Subcutaneous abdominal adipose tissue (tissue), 5 donors: ENCODE data around the gene FAAP20.

Source experiments
- H3K27ac ChIP-seq: one replicate; pipeline ENCODE4 v1.7.0; 2013; ENCODE audit warnings: low read depth, mild to moderate bottlenecking, inconsistent platforms, low read length, moderate library complexity
- H3K27me3 ChIP-seq, 5 donors: one replicate each; pipeline ENCODE4 v1.7.0; 2013; ENCODE audit warnings: low read length in 5 of 5, inconsistent platforms in 1 of 5; ENCODE audit not compliant: control insufficient read depth in 5 of 5, insufficient read depth in 4 of 5
- H3K36me3 ChIP-seq, 5 donors: one replicate each; pipeline ENCODE4 v1.7.0; 2013; ENCODE audit warnings: low read length in 5 of 5; ENCODE audit not compliant: control insufficient read depth in 5 of 5, insufficient read depth in 5 of 5
- H3K4me1 ChIP-seq, 5 donors: one replicate each; pipeline ENCODE4 v1.7.0; 2013; ENCODE audit warnings: low read length in 5 of 5, mild to moderate bottlenecking in 3 of 5, moderate library complexity in 1 of 5; ENCODE audit not compliant: control insufficient read depth in 5 of 5, insufficient read depth in 5 of 5
- H3K4me3 ChIP-seq, 5 donors: one replicate each; pipeline ENCODE4 v1.7.0; 2013; ENCODE audit warnings: low read length in 5 of 5, low read depth in 1 of 5
- H3K9ac ChIP-seq, 5 donors: one replicate each; pipeline ENCODE4 v1.7.0; 2013; ENCODE audit warnings: low read length in 5 of 5, mild to moderate bottlenecking in 4 of 5, moderate library complexity in 3 of 5
- H3K9me3 ChIP-seq, 5 donors: one replicate each; pipeline ENCODE4 v1.7.0; 2013; ENCODE audit warnings: low read length in 5 of 5; ENCODE audit not compliant: control insufficient read depth in 5 of 5
- donor health status: healthy.
- donor health status: healthy.
- donor health status: healthy.
- donor health status: healthy.
- donor health status: healthy.

The FAAP20 gene

DNA sequence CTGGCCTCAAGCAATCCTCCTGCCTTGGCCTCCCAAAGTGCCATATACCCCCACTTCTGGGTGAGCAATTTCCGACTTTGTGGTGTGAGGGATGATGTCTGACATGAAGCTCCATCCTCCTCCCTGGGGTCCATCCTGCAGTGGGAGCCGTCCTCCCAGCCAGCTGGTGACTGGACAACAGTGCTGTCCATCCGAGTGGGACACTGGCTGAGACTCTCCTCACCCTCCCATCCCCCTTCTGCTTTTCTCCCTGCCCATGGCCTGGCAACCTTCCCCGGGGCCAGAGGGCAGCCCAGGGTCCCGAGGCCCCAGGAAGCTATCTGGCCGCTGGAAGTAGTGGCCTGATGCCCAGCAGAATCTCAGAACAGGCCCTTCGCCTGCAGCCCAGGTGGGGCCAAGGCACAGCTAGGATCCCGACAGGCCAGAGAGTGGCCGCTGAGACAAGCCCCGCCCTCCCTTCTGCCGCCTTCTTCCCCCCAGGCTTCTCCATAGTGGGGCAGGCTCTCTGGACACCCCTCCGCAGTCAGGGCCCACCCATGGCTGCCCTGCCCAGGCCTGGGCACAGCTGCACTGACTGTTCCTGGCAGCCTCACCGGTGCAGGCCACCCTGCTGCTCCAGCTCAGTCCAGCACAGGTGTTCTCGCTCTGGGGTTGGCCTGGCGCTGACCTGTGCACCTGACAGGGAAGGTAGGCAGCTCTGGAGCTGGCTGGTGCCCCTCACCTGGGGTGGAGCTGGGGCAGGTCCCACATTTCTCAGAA lies 8.4 kb upstream of the FAAP20 start:
- no peak overlapping the region for H3K9ac ChIP-seq
- H3K36me3 ChIP-seq = no peaks in the 10 kb centered on the region
- no peak overlapping the region for H3K4me3 ChIP-seq
- H3K27me3 ChIP-seq = no peaks in the 10 kb centered on the region
- peaks cover 5 to 68% (median 55%) of the 10 kb centered on the region in 5 donors for H3K4me1 ChIP-seq
- H3K9me3 ChIP-seq = no peaks in the 10 kb centered on the region
- H3K27ac ChIP-seq = no peak overlapping the region

DNA sequence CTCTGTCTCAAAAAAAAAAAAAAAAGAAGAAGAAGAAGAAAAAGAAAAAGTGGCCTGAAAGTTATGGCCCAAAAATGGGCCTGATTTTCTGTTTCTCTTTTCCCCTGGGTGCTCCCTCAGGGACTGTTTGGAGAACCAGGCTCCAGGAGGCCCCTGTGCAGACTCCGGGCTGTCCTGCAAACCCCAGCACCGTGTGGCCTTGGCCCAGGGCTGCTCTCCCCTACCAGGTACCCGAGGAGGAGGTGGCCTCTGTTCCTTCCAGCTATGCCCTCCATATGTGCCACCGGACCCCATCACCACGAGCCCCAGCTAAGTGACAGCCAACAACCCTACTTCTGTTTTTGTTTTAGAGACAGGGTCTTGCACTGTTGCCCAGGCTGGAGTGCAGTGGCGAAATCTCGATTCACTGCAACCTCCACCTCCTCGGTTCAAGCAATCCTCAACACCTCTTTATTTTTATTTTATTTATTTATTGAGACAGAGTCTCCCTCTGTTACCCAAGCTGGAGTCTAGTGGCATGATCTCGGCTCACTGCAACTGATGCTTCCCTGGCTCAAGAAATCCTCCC lies 7.5 kb upstream of the FAAP20 start:
- no peaks in the 10 kb centered on the region for H3K36me3 ChIP-seq
- peaks cover 5 to 59% (median 46%) of the 10 kb centered on the region in 5 donors for H3K4me1 ChIP-seq
- H3K27ac ChIP-seq = no peak overlapping the region
- H3K27me3 ChIP-seq = no peaks in the 10 kb centered on the region
- no peak overlapping the region for H3K4me3 ChIP-seq
- H3K9ac ChIP-seq = no peak overlapping the region
- no peaks in the 10 kb centered on the region for H3K9me3 ChIP-seq

DNA sequence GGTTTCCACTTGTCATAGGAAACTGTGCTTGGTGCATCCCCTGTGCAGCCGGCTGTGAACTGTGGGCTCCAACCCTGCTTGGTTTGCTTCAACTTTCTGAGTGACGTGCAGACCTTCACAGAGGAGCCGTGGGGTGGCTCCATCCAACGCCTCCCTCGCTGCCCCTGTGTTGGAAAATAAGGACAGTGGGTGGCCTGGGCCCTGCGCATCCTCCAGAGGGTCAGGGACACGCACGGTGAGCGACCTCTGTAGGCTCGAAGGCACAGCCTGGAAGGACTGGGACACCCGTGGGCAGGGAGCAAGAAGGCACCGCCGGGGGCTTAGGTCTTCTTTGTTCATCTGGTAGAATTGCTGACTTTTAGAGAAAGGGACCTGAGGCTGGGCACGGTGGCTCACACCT lies 6.5 kb upstream of the FAAP20 start:
- Histone ChIP-seq H3K36me3 (no peaks in the 10 kb centered on the region), H3K4me3 (no peak overlapping the region), H3K9ac (no peak overlapping the region), H3K27me3 (no peaks in the 10 kb centered on the region), H3K4me1 (peaks cover 5 to 51% (median 39%) of the 10 kb centered on the region in 5 donors), H3K27ac (no peak overlapping the region), H3K9me3 (no peaks in the 10 kb centered on the region)

DNA sequence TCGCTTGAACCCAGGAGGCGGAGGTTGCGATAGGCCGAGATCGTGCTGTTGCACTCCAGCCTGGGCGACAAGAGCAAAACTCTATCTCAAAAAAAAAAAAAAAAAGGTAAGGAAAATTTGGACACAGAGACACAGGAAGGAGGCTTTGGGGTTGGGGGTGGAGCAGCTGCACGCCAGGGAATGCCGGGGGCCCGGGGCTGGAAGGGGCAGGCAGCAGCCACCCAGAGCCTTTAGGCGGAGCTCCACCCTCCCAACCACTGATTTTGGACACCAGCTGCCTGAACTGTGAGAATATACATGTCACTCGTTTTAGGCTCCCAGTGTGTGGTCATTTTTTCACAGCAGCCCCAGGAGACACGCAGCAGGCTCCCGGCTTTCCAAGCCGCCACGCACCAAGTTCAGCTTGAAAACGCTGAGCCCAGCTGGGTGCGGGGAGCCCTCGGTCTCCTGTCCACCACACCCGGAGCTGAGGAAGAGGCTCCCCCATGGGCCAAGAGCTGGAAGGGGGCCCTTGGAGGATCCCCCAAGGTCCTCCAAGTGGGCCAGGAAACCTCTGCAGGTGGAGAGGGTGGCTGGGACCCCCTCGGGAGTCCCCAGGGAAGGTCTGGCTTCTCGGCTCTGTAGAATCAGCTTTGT lies 5.9 kb upstream of the FAAP20 start:
- Histone ChIP-seq H3K9me3 (no peaks in the 10 kb centered on the region), H3K27ac (no peak overlapping the region), H3K36me3 (no peaks in the 10 kb centered on the region), H3K9ac (no peak overlapping the region), H3K4me3 (no peak overlapping the region), H3K4me1 (peaks cover 5 to 51% (median 37%) of the 10 kb centered on the region in 5 donors), H3K27me3 (no peaks in the 10 kb centered on the region)

DNA sequence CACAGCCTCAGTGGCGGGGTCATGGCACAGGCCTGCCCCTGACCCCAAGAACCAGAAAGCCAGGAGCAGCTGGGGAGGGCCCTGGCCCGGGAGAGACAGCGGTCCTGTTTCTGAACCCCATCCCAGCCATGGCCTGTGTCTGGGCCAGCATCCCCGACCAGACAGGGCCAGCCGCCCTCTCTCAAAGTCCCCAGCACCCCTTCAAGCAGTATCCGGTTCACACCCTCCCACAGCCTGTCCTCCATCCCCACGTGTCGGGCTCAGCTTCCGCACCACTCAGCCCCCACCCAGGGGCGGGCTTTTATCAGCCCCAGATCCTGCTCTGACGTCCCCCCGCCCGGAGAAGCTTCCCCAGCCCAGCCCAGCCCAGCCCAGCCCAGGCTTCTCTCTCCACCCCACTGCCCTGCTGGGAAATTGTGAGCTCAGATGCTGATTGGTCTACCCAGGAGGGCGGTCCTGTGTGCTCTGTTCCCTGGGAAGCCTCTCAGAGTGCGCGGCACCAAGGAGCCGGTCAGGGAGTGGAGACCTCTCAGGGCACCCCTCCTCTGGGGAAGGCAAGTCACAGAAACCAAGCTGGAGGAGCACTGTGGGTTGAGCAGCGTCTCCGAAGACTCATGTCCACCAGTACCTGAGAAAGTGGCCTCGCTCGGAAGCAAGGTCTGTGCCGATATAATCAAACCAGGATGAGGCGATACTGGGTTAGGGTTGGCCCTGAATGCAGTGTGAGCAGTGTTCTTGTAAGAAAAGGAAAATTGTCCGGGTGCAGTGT lies 4.7 kb upstream of the FAAP20 start:
- peak overlapping the region; percentile 26 to 81 (median 73) for H3K9ac ChIP-seq
- H3K4me1 ChIP-seq = peaks cover 5 to 49% (median 38%) of the 10 kb centered on the region in 5 donors
- peak overlapping the region; percentile 46 for H3K27ac ChIP-seq
- H3K4me3 ChIP-seq = peak overlapping the region; percentile 70 to 82 (median 78)
- no peaks in the 10 kb centered on the region for H3K9me3 ChIP-seq
- H3K36me3 ChIP-seq = no peaks in the 10 kb centered on the region
- no peaks in the 10 kb centered on the region for H3K27me3 ChIP-seq

DNA sequence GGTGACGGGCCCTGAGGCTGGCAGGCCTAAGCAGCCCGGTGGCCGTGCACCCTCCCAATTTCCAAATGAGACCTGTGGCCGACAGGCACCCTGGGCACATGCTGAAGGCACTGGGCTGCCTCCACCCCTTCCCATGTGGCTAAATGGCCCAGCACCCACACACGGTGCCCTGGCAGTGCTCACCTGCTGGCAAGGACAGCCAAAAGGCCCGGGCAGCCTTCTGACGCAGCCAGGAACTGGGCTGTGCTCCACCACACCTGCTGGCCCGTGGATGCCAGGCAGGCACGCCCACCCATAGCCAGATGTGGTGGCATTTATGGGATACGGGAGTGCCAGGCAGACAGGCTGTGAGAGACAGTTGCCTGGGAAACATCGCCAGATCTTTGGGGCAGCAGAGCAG lies 4.0 kb upstream of the FAAP20 start:
- Histone ChIP-seq H3K27me3 (no peaks in the 10 kb centered on the region), H3K9ac (peak overlapping the region in 4 of 5 donors; percentile 23 to 57 (median 44)), H3K4me1 (peaks cover 4 to 48% (median 36%) of the 10 kb centered on the region in 5 donors), H3K9me3 (no peaks in the 10 kb centered on the region), H3K4me3 (peak overlapping the region in 1 of 5 donors; percentile 79), H3K27ac (peak overlapping the region; percentile 46), H3K36me3 (no peaks in the 10 kb centered on the region)

DNA sequence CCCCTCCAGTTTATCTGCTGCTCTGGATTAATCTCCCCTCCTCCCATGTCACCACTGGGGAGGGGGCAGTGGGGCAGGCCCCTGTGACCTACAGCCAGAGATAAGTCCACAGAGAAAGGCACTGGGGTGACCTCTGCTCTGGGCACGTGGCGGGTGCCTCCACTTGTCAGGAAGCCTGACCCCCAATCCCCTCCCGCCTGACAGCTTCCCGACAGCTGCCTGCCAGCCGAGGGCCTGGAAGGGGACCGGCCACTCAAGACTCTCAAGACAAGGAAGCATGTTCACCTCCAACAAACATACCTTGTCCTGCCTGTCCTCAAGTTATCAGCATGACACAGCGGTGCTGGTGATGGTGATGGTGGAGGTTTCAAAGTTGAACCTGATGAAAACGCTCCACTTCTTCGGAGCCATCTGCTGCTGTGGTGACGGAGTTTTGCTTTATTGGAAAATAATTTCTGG lies 3.2 kb upstream of the FAAP20 start:
- Histone ChIP-seq H3K4me3 (no peak overlapping the region), H3K27ac (no peak overlapping the region), H3K9me3 (no peaks in the 10 kb centered on the region), H3K9ac (peak overlapping the region in 1 of 5 donors; percentile 25), H3K27me3 (no peaks in the 10 kb centered on the region), H3K4me1 (peaks cover 4 to 49% (median 38%) of the 10 kb centered on the region in 5 donors), H3K36me3 (no peaks in the 10 kb centered on the region)

DNA sequence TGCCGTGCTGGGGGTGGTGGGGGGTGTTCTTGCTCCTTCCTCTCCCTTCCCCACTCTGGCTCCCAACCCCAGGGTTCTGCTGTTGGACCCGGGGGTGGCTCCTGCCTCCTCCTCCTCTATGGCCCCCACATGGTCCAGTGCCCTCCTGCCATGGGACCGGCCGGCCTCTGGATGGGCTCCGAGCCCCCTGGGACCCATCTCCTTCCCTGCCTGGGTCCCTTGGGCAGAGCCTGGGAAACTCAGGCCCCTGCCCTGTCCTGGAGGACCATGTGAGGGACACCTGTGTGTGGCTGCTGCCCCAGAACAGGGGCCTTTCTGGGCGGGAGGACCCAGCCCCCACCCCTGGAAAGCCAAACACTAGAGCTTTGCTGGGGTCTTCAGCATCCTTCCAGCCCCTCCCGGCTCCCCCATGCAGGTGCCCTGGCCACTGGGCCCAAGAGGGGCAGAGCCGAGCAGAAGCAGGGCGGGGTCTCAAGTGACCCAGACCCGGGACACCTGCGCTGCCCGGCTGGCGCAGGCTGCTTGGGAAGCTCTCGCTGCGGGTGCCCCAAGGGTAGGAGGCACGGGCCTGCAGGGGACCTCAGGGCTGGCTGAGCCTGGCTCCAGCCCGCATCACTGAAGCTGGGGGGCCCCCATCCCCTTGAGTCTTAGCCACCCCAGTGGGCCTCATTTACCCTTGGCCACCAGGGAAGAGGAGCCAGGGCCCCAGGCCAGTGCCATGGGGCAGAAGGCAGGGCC lies 2.5 kb upstream of the FAAP20 start:
- H3K4me3 ChIP-seq = no peak overlapping the region
- peaks cover 4 to 56% (median 38%) of the 10 kb centered on the region in 5 donors for H3K4me1 ChIP-seq

DNA sequence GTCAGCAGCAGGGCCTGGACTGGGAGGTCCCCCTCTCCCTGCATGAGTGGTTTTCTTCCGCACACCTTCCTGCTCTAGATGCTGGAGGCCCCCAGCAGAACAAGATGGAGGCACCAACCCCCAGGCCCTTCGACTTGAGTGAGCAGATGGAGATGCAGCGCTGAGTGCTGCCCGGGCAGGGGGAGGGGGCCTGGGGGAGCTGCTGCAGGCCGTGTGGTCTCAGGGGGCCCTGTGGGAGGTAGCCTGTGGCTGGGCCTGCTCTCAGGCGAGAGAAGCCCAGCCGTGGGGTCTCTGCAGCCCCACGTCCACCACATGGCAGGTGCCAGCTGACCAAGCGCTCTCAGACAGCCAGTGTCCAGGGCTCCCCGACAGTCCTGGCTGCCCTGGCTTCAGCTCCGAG lies 1.2 kb upstream of the FAAP20 start:
- H3K9me3 ChIP-seq = no peaks in the 10 kb centered on the region
- no peak overlapping the region for H3K4me3 ChIP-seq
- peak overlapping the region; percentile 77 for H3K27ac ChIP-seq
- H3K27me3 ChIP-seq = no peaks in the 10 kb centered on the region
- peaks cover 4 to 62% (median 42%) of the 10 kb centered on the region in 5 donors for H3K4me1 ChIP-seq
- peak overlapping the region in 2 of 5 donors; percentile 14 to 77 for H3K9ac ChIP-seq
- H3K36me3 ChIP-seq = peaks cover 0 to 5% (median 0%) of the 10 kb centered on the region in 5 donors

More for the DNA sequence above, 2.5 kb upstream of the FAAP20 start:
- Histone ChIP-seq H3K27ac (no peak overlapping the region), H3K9me3 (no peaks in the 10 kb centered on the region), H3K27me3 (no peaks in the 10 kb centered on the region), H3K9ac (peak overlapping the region in 1 of 5 donors; percentile 25), H3K36me3 (peaks cover 0 to 4% (median 0%) of the 10 kb centered on the region in 5 donors)
